Smooth muscle cell (in vitro differentiated cells): ENCODE results near the gene CPZ. TPM values are rescaled to one million over a fixed set of nuclear protein-coding genes. Genes with fewer than 3 reads are reported as not detected.
"Not testable (repeated sequence)": the region's sequence is repeated elsewhere in the genome, so short reads cannot be mapped to it uniquely, and the experiment has no call there.

ENCODE experiments used
- DNase-seq: peaks from one replicate; lab custom pipeline; 2025; ENCODE audit not compliant: unreplicated experiment; lab: John Stamatoyannopoulos, UW
- H2AFZ ChIP-seq: fragments of 200-600 bp; sonication (generic); 2 replicates; pipeline ENCODE4 v1.6.0; 2016; ENCODE audit warnings: antibody characterized with exemption, low read depth, mild to moderate bottlenecking
- H3F3A ChIP-seq: fragments of 200-600 bp; sonication (generic); 2 replicates; pipeline ENCODE4 v1.6.0; 2017; ENCODE audit warnings: antibody characterized with exemption, low read depth
- H3K27ac ChIP-seq: fragments of 200-600 bp; sonication (generic); 2 replicates; pipeline ENCODE4 v1.5.1; 2016; ENCODE audit warnings: low read depth, mild to moderate bottlenecking
- H3K27me3 ChIP-seq: fragments of 200-600 bp; sonication (generic); 2 replicates; pipeline ENCODE4 v1.6.1; 2016; ENCODE audit warnings: low read depth, mild to moderate bottlenecking
- H3K36me3 ChIP-seq: fragments of 200-600 bp; sonication (generic); 2 replicates; pipeline ENCODE4 v1.5.1; 2016; ENCODE audit warnings: low read depth
- H3K4me1 ChIP-seq: fragments of 200-600 bp; sonication (generic); 2 replicates; pipeline ENCODE4 v1.5.1; 2016; ENCODE audit warnings: low read depth
- H3K4me2 ChIP-seq: fragments of 200-600 bp; sonication (generic); 2 replicates; pipeline ENCODE4 v1.6.0; 2016; ENCODE audit warnings: mild to moderate bottlenecking
- H3K4me3 ChIP-seq: fragments of 200-600 bp; sonication (generic); 2 replicates; pipeline ENCODE4 v1.5.1; 2016; ENCODE audit warnings: mild to moderate bottlenecking
- H3K79me2 ChIP-seq: fragments of 200-600 bp; sonication (generic); 2 replicates; pipeline ENCODE4 v1.6.0; 2016; ENCODE audit warnings: low read depth, mild to moderate bottlenecking
- H3K9ac ChIP-seq: fragments of 200-600 bp; sonication (generic); 2 replicates; pipeline ENCODE4 v1.6.0; 2016; ENCODE audit warnings: low read depth
- H3K9me3 ChIP-seq: fragments of 200-600 bp; sonication (generic); replicated peaks from 2 replicates; pipeline ENCODE4 v1.5.1; 2016; ENCODE audit warnings: low read depth
- H4K20me1 ChIP-seq: fragments of 200-600 bp; sonication (generic); 2 replicates; pipeline ENCODE4 v1.6.0; 2016; ENCODE audit warnings: low read depth
- CTCF ChIP-seq: fragments of 200-600 bp; sonication (generic); IDR thresholded peaks from 2 replicates; pipeline ENCODE4 v1.5.1; 2017; ENCODE audit warnings: borderline replicate concordance, mild to moderate bottlenecking, antibody characterized with exemption; ENCODE audit not compliant: insufficient read depth, poor library complexity, severe bottlenecking
- WGBS: methylation state at CpG from one replicate; pipeline ENCODE4 v1.1.7; 2016; ENCODE audit warnings: low lambda C conversion rate; 5-methylcytosine and 5-hydroxymethylcytosine counted together
- polyA plus RNA-seq: library from polyadenylated mRNA; unstranded; fragments of >200 nt; fragmentation: Nextera tagmentation; extraction: Ambion mirVana; gene quantifications from 2 replicates; pipeline ENCODE4 v1.2.1, GENCODE V29; 2016
- total RNA-seq: library from RNA; depleted of rRNA; stranded (reverse); fragments of >200 nt; gene quantifications from 2 replicates; pipeline ENCODE4 v1.2.3, GENCODE V29; 2014

CPZ gene
- total and polyA plus RNA-seq, 2 experiments from 2014 or later = 12.0 to 35.9 TPM

- no peak overlapping the region for H3K9ac ChIP-seq
- no peaks in the 10 kb centered on the region for H4K20me1 ChIP-seq
- no peaks in the 10 kb centered on the region for H3K36me3 ChIP-seq
- no peaks in the 10 kb centered on the region for H3F3A ChIP-seq
- H2AFZ ChIP-seq = no peak overlapping the region
- no peaks in the 10 kb centered on the region for H3K79me2 ChIP-seq
- 90% methylated on average over 22 of the region's 25 CpGs for WGBS
- no peak for TF ChIP-seq CTCF
- no peaks in the 10 kb centered on the region for H3K9me3 ChIP-seq
- peaks cover 5% of the 10 kb centered on the region for H3K27me3 ChIP-seq
- H3K27ac ChIP-seq = no peak overlapping the region
- DNase-seq = no peak
- H3K4me1 ChIP-seq = no peaks in the 10 kb centered on the region
- H3K4me2 ChIP-seq = no peak overlapping the region
- no peak overlapping the region for H3K4me3 ChIP-seq
Observed at GRCh38 chr4:8652181-8653078, 59.9 kb downstream of the CPZ start.

- Histone ChIP-seq H3K36me3 (no peaks in the 10 kb centered on the region), H3K9ac (no peak overlapping the region), H4K20me1 (no peaks in the 10 kb centered on the region), H3K79me2 (no peaks in the 10 kb centered on the region), H3K4me3 (no peak overlapping the region), H3K9me3 (no peaks in the 10 kb centered on the region), H3K4me1 (no peaks in the 10 kb centered on the region), H3K27ac (no peak overlapping the region), H3F3A (no peaks in the 10 kb centered on the region), H2AFZ (no peak overlapping the region), H3K27me3 (peaks cover under 1% of the 10 kb centered on the region), H3K4me2 (no peak overlapping the region)
- 78% methylated on average over 22 of the region's 22 CpGs for WGBS
- no peak for DNase-seq
- no peak for TF ChIP-seq CTCF
Observed at GRCh38 chr4:8653326-8654000, 60.9 kb downstream of the CPZ start.

- not testable (repeated sequence) for H3K4me2 ChIP-seq, H3K9me3 ChIP-seq, H4K20me1 ChIP-seq, H3K36me3 ChIP-seq, H3K9ac ChIP-seq, H3F3A ChIP-seq, H3K4me1 ChIP-seq, H3K27ac ChIP-seq, H3K79me2 ChIP-seq, H3K27me3 ChIP-seq, DNase-seq, H3K4me3 ChIP-seq, H2AFZ ChIP-seq
- 86% methylated on average over 5 of the region's 5 CpGs for WGBS
Observed at GRCh38 chr4:8654139-8654538, 61.6 kb downstream of the CPZ start.

GRCh38 chr4:8655411-8656184 is 63.0 kb downstream of the CPZ start:
- Histone ChIP-seq H3K27ac (no peak overlapping the region), H3K9me3 (no peaks in the 10 kb centered on the region), H3K9ac (no peak overlapping the region), H3F3A (no peaks in the 10 kb centered on the region), H3K36me3 (no peaks in the 10 kb centered on the region), H3K4me2 (no peak overlapping the region), H3K79me2 (no peaks in the 10 kb centered on the region), H4K20me1 (no peaks in the 10 kb centered on the region), H3K27me3 (no peaks in the 10 kb centered on the region), H2AFZ (no peak overlapping the region), H3K4me1 (no peaks in the 10 kb centered on the region), H3K4me3 (no peak overlapping the region)
- 89% methylated on average over 25 of the region's 25 CpGs for WGBS
- no peak for TF ChIP-seq CTCF
- no peak for DNase-seq
